HG03354 (cell line): ENCODE measurements around the gene DCUN1D4.
"Not testable (repeated sequence)": the region's sequence is repeated elsewhere in the genome, so short reads cannot be mapped to it uniquely, and the experiment has no call there.

Experiments used
- ATAC-seq: cut with Tn5 transposase; IDR thresholded peaks from one replicate; pipeline ENCODE4 v1.9.1; 2021; ENCODE audit warnings: mild to moderate bottlenecking; ENCODE audit not compliant: unreplicated experiment, poor library complexity, severe bottlenecking

DCUN1D4 gene

DNA sequence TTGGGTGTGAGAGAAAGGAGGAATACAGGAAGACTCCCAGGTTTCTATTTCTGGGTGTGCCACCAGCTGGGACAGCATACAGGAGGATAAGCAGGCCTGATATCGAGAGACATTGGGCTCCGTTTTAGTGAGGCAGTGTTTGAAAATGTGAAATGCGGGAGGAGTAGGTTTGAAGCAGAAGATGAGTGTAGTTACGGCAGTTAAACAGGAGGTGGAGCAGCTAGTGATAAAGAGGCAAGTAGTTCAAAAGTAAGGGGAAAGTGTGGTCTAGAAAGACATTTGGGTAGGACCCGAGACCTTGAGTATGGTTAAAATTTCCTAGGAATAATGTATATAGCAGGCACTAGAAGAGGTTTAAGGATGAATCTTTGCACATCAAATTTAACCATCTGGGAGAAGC is 42.4 kb downstream of the DCUN1D4 start:
- peak; percentile 92 for ATAC-seq

- ATAC-seq: peak; percentile 39
These were observed 47.8 kb downstream of the DCUN1D4 start for GRCh38 chr4:51890760-51891159.

DNA sequence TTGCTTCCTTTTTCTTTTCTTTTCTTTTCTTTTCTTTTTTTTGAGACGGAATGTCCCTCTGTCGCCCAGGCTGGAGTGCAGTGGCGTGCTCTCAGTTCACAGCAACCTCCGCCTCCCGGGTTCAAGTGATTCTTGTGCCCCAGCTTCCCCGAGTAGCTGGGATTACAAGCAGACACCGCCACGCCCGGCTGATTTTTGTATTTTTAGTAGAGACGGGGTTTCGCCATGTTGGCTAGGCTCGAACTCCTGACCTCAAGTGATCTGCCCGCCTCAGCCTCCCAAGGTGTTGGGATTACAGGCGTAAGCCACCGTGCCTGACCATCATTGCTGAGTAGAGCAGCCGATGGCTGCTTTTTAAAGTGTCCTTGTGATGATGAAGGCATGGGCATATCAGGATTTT is 50.4 kb downstream of the DCUN1D4 start:
- ATAC-seq: not testable (repeated sequence)

DNA sequence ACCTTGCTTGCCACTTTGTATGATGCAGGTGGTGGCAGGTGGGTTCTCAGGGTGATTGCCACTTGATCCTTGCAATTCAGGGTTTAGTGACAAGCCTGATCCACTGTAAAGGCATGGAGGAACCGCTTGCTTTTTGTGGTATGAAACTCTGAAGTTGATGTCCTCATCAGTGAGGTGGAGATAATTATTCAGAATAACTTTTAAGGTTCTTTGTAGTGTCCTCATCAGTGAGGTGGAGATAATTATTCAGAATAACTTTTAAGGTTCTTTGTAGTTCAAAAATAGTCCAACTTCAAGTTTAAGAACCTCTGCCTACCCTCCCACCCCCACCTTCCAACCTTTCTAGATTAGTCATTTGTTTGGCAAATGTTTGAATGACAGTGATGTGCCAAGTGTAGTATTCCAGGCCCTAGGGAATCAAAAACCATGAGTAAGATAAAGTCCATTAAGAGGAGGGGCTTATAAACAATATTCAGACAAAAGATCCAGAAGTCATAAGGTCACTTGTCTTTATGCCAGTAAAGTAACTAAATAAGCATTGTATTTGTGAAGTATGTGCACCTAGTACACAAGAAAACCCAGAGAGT is 51.2 kb downstream of the DCUN1D4 start:
- ATAC-seq: no peak

- peak; percentile 72 for ATAC-seq
These were observed 52.2 kb downstream of the DCUN1D4 start for GRCh38 chr4:51895158-51895557.

- peak; percentile 98 for ATAC-seq
These were observed 53.0 kb downstream of the DCUN1D4 start for GRCh38 chr4:51895816-51896408.

- no peak for ATAC-seq
These were observed 58.4 kb downstream of the DCUN1D4 start for GRCh38 chr4:51901363-51901762.

DNA sequence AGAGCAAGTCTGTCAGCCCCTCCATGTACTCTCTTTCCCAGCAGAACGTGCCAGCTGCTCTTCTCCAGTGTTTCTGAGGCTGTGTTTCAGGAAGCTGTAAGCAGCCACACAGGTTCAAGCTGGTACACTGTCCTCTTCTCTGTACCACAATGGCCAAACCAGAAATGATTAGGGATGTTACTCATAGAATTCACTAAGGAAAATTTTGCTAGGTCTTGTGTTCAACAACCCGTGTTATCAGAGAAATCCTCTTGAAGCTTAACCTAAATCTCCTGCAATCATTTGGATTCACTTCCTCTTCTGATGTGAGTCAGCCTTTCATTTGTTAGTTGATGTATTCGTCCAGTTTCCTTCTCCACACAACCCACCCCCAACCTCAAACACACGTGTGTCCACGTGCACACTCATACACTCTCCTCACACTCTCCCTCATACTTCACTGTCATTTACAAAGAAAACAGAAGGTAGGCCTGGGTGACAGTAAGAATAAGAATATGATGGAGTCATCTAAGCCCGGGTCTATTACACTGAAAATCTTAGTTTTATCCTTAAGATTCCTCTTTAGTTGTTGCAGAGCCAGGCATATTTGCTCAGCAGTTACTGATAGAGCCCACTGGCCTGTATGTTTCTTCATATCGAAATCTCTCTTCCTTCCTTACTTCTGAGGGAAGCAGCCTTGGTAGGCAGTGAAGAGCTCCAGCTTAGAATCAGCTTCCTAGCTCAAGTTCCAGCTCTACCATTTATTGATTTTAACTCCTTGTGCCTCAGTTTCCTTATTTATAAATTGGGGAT is 63.4 kb downstream of the DCUN1D4 start:
- ATAC-seq: peak; percentile 99

DNA sequence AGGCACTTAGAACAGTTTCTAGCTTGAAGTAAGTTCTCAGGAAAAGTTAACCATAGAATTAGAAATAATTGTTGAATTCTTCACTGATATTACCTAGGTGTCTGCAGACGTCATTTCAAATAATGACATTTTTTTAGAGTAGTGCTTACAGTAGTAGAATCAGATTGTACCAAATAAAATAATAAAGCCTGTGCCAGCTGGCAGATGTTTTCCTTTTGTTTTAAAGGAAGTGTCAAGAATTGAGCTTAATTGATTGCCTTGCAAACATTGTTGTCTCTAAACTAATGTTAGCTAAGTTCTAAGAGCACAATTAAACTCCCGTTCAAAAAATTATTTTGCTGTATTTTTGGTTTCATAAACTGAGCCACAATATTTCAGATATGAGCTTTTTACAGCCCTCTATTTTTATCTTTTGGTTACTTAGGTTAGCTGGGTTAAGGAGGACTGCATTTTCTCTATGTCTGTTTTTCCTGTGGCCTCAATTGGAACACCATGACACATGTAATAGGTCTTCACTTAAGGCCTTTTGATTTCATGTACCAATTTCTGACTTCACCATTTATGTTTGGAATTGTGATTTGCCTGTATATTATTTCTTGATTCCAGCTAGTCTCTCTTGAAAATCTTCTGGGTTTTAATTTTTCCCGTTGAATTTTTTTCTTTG is 64.2 kb downstream of the DCUN1D4 start:
- no peak for ATAC-seq

GRCh38 chr4:51909236-51909703 is 66.3 kb downstream of the DCUN1D4 start:
- ATAC-seq: no peak

GRCh38 chr4:51918251-51918650 is 75.3 kb downstream of the DCUN1D4 start:
- ATAC-seq: no peak

- ATAC-seq: no peak
These were observed 80.4 kb downstream of the DCUN1D4 start for GRCh38 chr4:51923343-51923742.

GRCh38 chr4:51925307-51925706 is 82.4 kb downstream of the DCUN1D4 start:
- no peak for ATAC-seq

DNA sequence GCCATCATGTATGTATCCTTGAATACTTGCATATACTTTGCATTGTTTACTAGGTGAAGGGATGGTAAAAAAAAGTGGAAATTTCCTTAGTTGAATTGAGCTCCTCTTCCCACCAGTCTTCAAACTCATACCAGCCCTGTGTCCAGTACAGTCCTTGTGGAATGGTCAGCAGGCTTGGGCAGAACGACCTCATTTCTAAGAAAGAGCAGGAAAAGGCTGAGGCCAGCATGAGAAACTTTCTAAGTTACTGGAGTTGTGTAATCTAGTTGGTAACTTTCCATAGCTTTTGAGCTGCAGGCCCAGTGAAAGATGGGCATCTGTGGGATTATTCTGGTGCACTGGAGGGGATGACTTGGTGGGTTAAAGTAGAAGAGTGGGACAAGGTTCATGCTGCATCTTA is 87.6 kb downstream of the DCUN1D4 start:
- no peak for ATAC-seq

- ATAC-seq: no peak
These were observed 88.5 kb downstream of the DCUN1D4 start for GRCh38 chr4:51931461-51931860.

DNA sequence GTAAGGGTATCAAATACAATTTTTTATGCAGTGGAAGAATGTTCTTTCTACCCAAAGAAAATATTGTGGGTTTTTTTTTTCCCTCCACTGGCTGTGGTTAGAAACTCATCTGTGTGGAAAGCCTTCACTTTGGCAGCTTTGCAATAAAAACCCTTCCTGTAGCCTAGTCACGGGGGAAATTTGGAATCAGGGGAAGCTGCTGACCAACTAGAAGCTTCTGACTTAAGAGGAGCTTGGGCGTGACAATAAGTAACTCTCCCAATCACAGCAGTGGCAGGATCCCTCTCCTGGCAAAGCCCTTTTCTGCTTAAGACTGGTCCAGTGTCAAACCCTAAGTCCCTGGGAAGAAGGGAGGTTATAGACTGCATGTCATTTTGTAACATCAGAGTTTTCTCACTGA is 89.3 kb downstream of the DCUN1D4 start:
- ATAC-seq: no peak

DNA sequence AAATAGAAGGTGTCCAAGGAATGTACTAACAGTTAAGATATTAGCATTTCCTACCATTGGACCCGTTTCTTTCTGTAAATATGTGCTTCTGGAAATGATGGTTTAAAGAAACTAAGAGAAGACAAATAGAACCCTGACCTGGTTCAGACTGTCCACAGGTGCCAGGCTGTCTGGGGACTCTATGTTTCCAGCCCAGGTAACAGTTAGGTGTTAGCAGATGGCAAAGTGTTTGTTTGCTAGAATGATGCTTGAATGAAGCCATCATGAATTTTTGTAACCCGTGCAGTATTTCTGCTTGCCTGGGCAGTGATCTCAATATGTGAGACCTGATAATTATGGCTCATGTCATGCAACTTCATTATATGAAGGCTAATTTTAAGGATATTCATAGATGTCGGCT is 89.7 kb downstream of the DCUN1D4 start:
- ATAC-seq: no peak

GRCh38 chr4:51940460-51940859 is 97.5 kb downstream of the DCUN1D4 start:
- not testable (repeated sequence) for ATAC-seq

DNA sequence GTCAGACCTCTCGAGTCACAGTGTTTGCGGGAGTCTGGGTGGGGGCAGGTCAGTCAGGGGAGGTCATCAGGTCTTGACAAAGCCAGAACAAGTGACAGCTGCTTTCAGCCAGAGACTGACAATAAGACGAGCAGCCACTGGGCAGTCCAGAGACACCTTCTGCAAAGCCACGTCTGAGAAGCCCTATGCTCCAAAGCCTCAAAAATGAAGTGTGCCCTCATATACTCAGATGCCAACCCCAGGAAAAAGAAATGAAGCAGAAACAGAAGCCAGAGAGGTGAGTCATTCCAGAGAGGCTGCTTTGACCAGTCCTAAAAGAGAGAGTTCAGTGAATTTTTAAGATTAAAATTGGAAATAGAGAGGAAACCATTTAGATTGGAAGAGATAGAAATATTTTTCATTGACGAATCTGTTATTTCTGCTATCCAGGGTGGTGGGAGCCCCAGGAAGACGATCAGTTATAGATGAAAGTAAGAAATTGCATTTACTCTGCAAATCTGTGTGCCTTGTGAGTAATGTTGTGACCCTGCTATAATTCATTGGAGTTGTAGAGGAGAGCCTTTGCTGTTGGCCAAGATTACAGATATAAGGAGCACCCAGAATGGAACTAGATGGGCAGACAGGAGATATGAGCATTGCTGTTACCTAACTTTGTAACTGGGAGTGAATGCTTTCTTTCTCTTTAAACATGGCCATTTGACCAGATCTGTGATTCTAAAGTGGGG is 99.3 kb downstream of the DCUN1D4 start:
- no peak for ATAC-seq

DNA sequence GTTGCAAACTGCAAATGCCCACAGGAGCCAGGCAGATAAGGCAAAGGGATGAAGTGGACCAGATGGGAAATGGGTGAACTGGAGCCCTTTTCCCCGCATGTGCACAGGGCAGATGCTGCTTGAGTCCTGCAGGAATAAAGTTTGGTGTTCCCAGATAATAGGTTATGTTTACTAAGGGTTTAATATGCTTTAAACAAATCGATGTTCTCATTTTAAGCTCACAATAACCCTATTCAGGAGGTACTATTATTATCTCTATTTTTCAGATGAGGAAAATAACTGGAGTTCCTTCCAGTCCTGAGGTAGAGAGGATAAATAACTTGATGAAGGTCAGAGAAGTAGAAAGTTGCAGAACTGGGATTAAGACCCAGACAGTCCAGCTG is 99.9 kb downstream of the DCUN1D4 start:
- ATAC-seq: no peak
